AG04450 (cell line): ENCODE data around the gene ENTPD7. TPM values are rescaled to one million over a fixed set of nuclear protein-coding genes. Genes with fewer than 3 reads are reported as not detected.
A peak's percentile ranks its signal among the peaks of the same experiment; 100 is the strongest.

ENCODE experiments used
- CTCF ChIA-PET: fragments of 300-600, 350-600 bp; formaldehyde crosslinking; extraction: SDS; loops from one replicate; lab custom pipeline; 2022; ENCODE audit warnings: antibody characterized with exemption, inconsistent platforms; lab: Charles Lee
- POLR2A ChIA-PET: fragments of 350-600 bp; formaldehyde crosslinking; extraction: SDS; loops from one replicate; lab custom pipeline; 2021; ENCODE audit warnings: antibody characterized with exemption, inconsistent platforms; lab: Yijun Ruan, JAX
- DNase-seq: peaks from one replicate; pipeline ENCODE4 v3.0.0-alpha.2; 2011; ENCODE audit warnings: low read depth, low spot score
- H3K27ac ChIP-seq: one replicate; pipeline ENCODE4 v1.5.1; 2012; ENCODE audit warnings: low read depth, low read length, control low read depth
- H3K27me3 ChIP-seq: one replicate; pipeline ENCODE4 v1.6.0; 2012; ENCODE audit warnings: low read length; ENCODE audit not compliant: control insufficient read depth, insufficient read depth
- H3K4me3 ChIP-seq: 2 replicates; pipeline ENCODE4 v1.5.1; 2011; ENCODE audit warnings: mild to moderate bottlenecking, low read depth, low read length, control low read depth
- H3K9me3 ChIP-seq: 2 replicates; pipeline ENCODE4 v1.5.1; 2012; ENCODE audit warnings: low read length; ENCODE audit not compliant: control insufficient read depth, insufficient read depth
- polyA plus RNA-seq: library from polyadenylated mRNA; depleted of rRNA; stranded (reverse); fragments of >200 nt; gene quantifications from 2 replicates; pipeline ENCODE4 v1.2.3, GENCODE V29; 2011
- TF ChIP-seq, protein P1 (sequence below): IDR thresholded peaks from 2 replicates; pipeline ENCODE4 v1.5.1; 2011; ENCODE audit warnings: low read depth, low read length, control low read depth, inconsistent platforms

ENTPD7 gene
- polyA plus RNA-seq, 1 experiment = 16.2 TPM

- DNase-seq = no peak
- Histone ChIP-seq H3K4me3 (no peak overlapping the region), H3K27ac (no peak overlapping the region), H3K27me3 (peaks cover 3% of the 10 kb centered on the region), H3K9me3 (no peaks in the 10 kb centered on the region)
- POLR2A ChIA-PET = no interaction called here
- CTCF ChIA-PET = interaction anchor here (0.7 to 3.8 kb wide), 5 partner anchors 8 to 111 kb away, joined by 3 to 47 read pairs (median 7); partner anchors contain the start of gene ENTPD7
- TF ChIP-seq, protein P1, sequence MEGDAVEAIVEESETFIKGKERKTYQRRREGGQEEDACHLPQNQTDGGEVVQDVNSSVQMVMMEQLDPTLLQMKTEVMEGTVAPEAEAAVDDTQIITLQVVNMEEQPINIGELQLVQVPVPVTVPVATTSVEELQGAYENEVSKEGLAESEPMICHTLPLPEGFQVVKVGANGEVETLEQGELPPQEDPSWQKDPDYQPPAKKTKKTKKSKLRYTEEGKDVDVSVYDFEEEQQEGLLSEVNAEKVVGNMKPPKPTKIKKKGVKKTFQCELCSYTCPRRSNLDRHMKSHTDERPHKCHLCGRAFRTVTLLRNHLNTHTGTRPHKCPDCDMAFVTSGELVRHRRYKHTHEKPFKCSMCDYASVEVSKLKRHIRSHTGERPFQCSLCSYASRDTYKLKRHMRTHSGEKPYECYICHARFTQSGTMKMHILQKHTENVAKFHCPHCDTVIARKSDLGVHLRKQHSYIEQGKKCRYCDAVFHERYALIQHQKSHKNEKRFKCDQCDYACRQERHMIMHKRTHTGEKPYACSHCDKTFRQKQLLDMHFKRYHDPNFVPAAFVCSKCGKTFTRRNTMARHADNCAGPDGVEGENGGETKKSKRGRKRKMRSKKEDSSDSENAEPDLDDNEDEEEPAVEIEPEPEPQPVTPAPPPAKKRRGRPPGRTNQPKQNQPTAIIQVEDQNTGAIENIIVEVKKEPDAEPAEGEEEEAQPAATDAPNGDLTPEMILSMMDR = no peak
These were observed 29.7 kb upstream of the ENTPD7 start for GRCh38 chr10:99629625-99629978.

DNA sequence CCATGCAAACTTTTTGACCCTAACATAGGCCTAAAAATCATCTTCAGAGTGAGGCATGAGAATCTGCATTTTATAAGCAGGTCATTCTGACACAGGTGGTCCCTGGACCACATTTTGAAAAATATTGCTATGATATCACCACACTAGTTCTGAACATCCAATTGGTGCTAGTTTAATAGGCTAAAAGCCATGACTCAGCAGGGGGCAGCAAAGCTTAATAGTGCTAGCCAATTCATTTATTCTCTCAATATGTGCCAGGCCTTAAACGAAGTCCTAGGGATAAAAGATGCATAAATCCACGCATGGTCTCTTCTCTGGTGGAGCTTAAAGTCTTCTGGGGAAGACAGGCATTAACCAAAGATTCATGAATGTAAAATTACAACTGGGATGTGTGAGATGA, 28.9 kb upstream of the ENTPD7 start:
- H3K27me3 ChIP-seq = peaks cover 3% of the 10 kb centered on the region
- no peaks in the 10 kb centered on the region for H3K9me3 ChIP-seq
- DNase-seq = peak; percentile 20
- ChIA-PET POLR2A (no interaction called here), CTCF (interaction anchor here (0.6 to 3.8 kb wide), 14 partner anchors 9 to 1252 kb away, joined by 3 to 47 read pairs (median 6); partner anchors contain the start of genes ENTPD7 and SLC25A28)
- H3K27ac ChIP-seq = no peak overlapping the region
- no peak overlapping the region for H3K4me3 ChIP-seq
- TF ChIP-seq, protein P1 = peak; percentile 59

DNA sequence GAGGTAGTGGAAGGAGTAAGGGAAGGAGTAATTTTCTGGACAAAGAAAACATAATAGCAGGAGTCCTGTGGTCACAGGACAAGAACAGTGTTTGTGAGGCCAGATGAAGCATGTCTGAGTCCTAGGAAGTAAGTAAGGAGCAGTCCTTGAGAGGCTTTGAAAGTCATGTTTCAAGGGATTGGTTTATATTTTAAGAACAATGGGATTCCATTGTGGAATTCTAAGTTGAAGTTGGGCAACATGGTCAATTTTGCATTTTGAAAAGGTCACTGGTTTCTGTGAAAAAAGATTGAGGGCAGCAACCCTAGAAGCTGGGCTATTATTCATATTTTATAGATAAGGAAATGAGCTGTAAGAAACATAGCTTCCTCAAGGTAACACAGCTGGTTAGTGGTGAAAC, 28.3 kb upstream of the ENTPD7 start:
- Histone ChIP-seq H3K27me3 (peaks cover 3% of the 10 kb centered on the region), H3K27ac (peak overlapping the region; percentile 47), H3K4me3 (no peak overlapping the region), H3K9me3 (no peaks in the 10 kb centered on the region)
- ChIA-PET CTCF (interaction anchor here (0.6 to 3.8 kb wide), 13 partner anchors 9 to 415 kb away, joined by 3 to 47 read pairs (median 4); partner anchors contain the start of genes ENTPD7 and SLC25A28), POLR2A (interaction anchor here (0.6 to 1.3 kb wide), 2 partner anchors 9 to 10 kb away, joined by 4 to 7 read pairs; partner anchors contain the start of gene SLC25A28)
- TF ChIP-seq, protein P1 = no peak
- no peak for DNase-seq

DNA sequence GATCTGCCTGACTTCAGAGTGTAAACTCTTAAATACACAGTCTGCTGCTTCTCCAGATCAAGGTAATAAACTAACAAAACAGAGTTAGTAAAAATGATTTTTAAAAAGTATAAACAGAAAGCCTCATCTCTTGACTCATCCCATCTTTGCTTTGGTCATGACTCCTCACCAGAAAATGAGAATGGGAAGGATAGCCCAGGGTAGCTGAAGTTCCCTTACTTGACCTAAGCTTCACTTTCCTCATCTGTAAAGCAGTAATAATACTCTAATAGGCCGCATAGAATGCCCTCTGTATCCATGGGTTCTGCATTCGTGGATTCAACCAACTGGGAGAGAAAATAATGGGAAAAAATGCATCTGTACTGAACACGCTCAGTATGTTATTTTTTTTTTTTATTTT, 27.8 kb upstream of the ENTPD7 start:
- peak overlapping the region; percentile 61 for H3K27ac ChIP-seq

DNA sequence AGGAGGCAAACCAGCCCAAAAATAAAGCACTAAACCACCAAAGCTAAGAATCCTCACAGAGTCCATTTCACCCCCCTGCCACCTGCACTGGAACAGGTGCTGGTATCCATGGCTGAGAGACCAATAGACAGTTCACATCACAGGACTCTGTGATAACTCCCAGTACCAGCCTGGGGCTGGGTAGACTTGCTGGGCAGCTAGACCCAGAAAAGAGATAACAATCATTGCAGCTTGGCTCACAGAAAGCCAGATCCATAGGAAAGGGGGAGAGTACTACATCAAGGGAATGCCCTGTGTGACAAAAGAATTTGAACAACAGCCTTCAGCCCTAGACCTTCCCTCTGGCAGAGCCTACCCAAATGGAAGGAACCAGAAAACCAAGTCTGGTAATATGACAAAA, 25.5 kb upstream of the ENTPD7 start:
- Histone ChIP-seq H3K27me3 (peaks cover 3% of the 10 kb centered on the region), H3K9me3 (no peaks in the 10 kb centered on the region), H3K4me3 (no peak overlapping the region), H3K27ac (no peak overlapping the region)
- ChIA-PET CTCF (interaction anchor here (1.5 kb wide), 1 partner anchor 18 kb away, joined by 3 read pairs; no protein-coding TSS in a partner anchor), POLR2A (no interaction called here)
- TF ChIP-seq, protein P1 = no peak
- DNase-seq = no peak

More for the DNA sequence above, 27.8 kb upstream of the ENTPD7 start:
- H3K4me3 ChIP-seq = no peak overlapping the region
- TF ChIP-seq, protein P1 = no peak
- H3K9me3 ChIP-seq = no peaks in the 10 kb centered on the region
- POLR2A ChIA-PET = interaction anchor here (0.6 to 1.3 kb wide), 3 partner anchors 10 to 29 kb away, joined by 4 to 7 read pairs (median 4); partner anchors contain the start of gene SLC25A28
- no peak for DNase-seq
- CTCF ChIA-PET = interaction anchor here (0.6 to 3.8 kb wide), 12 partner anchors 10 to 414 kb away, joined by 3 to 47 read pairs (median 4); partner anchors contain the start of genes ENTPD7 and SLC25A28
- peaks cover 3% of the 10 kb centered on the region for H3K27me3 ChIP-seq
